Iris pigment epithelial cell (primary cell): ENCODE measurements around the gene APH1A.
"Not testable (repeated sequence)": the region's sequence is repeated elsewhere in the genome, so short reads cannot be mapped to it uniquely, and the experiment has no call there.

ENCODE experiments used
- DNase-seq: peaks from one replicate; pipeline ENCODE4 v3.0.0-alpha.2; 2011; ENCODE audit warnings: low read depth

Gene APH1A

GRCh38 chr1:150233359-150234308, 35.2 kb downstream of the APH1A start:
- peak; percentile 52 for DNase-seq

DNA sequence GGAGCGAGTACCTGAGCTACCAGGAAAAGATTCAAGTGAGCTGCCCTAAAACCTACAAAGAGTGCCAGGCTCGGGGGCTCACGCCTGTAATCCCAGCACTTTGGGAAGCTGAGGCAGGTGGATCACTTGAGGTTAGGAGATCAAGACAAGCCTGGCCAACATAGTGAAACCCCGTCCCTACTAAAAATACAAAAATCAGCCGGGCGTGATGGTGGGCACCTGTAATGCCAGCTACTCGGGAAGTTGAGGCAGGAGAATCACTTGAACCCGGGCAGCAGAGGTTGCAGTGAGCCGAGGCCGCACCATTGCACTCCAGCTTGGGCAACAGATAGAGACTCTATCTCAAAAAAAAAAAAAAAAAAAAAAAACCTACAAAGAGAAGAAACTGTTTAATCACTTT, 35.9 kb downstream of the APH1A start:
- DNase-seq: not testable (repeated sequence)

DNA sequence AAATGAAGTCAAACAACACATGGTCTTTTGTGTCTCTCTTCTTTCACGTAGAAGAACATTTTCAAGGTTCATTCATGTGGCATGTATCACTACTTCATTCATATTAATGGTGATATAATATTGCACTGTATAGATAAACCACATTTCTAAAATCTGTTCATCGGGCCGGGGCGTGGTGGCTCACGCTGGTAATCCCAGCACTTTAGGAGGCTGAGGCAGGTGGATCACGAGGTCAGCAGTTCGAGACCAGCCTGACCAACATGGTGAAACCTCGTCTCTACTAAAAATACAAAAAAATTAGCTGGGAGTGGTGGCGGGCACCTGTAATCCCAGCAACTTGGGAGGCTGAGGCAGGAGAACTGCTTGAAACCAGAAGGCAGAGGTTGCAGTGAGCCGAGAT, 40.6 kb downstream of the APH1A start:
- not testable (repeated sequence) for DNase-seq

GRCh38 chr1:150227228-150227627, 41.6 kb downstream of the APH1A start:
- no peak for DNase-seq

- DNase-seq: no peak
These were observed 42.3 kb downstream of the APH1A start for GRCh38 chr1:150226486-150226885.

GRCh38 chr1:150225546-150225945, 43.3 kb downstream of the APH1A start:
- DNase-seq: no peak

DNA sequence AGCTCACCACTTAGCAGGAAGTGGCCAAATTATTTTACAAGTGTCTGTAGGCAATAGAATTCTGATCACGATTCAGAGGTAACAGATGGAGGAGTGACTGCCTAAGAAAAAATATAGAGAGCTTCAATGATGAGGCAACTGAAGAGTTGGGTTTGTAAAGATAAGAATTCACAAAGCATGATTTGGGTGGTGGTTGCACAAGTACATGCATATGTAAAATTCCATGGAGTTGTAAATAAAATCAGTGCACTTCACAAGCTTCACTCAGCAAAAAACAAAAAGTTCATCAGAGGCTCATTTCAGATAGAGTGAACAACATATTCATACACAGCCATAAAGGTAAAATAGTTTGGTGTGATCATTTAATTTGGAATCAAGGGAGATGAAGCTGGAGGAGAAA, 43.8 kb downstream of the APH1A start:
- no peak for DNase-seq

GRCh38 chr1:150221552-150221951, 47.3 kb downstream of the APH1A start:
- DNase-seq: peak; percentile 37

DNA sequence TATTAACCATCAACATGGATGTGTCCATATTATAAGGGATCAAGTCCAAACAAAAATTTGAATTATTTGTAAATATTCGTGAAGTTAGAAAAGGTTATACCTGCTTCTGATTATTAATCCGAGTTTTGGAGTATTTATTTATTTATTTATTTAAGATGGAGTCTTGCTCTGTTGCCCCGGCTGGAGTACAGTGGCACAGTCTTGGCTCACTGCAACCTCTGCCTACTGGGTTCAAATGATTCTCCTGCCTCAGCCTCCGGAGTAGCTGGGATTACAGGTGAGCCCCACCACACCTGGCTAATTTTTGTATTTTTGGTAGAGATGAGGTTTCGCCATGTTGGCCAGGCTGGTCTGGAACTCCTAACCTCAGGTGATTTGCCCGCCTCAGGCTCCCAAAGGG, 53.0 kb downstream of the APH1A start:
- not testable (repeated sequence) for DNase-seq
